Measurements from ENCODE around the gene GALNT9.

DNA sequence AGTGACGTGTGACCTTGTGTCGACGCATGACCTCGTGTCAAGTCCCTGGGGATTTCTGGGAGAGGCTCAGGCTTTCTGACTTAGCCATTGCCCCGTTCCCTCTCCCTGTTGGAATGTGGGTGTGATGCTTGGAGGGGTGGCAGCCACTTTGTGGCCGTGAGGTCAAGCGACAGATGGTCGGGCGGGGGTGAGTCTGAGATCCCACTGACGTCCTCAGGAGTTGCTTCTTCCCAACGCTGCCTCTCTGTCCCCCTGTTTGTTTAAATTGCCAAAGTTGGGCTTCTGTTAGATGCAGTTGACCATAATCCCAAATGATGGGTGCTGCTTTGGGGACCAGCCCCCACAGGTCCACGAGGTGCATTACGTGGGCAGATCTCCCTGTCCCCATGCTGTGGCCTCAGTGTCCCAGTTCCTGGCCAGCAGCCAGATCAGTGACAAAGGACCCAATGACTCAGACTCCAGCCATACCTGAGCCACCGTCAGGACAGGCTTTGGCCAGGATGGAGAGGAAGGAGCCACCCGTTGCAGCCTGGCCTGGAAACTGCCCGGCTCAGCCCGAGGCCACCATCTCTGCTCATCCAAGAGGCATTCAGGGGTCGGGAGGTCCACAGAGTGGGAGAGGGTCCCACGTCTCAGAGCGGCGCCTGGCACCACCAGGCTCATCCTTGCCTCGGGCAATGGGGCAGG, 34.4 kb upstream of the GALNT9 start:
- no peak for TF ChIP-seq POLR2A (IDR thresholded peaks at IDR 0.05; ENCODE audit: low read depth)
- TF ChIP-seq EP300 (IDR thresholded peaks at IDR 0.05): no peak
- TF ChIP-seq, protein P1, sequence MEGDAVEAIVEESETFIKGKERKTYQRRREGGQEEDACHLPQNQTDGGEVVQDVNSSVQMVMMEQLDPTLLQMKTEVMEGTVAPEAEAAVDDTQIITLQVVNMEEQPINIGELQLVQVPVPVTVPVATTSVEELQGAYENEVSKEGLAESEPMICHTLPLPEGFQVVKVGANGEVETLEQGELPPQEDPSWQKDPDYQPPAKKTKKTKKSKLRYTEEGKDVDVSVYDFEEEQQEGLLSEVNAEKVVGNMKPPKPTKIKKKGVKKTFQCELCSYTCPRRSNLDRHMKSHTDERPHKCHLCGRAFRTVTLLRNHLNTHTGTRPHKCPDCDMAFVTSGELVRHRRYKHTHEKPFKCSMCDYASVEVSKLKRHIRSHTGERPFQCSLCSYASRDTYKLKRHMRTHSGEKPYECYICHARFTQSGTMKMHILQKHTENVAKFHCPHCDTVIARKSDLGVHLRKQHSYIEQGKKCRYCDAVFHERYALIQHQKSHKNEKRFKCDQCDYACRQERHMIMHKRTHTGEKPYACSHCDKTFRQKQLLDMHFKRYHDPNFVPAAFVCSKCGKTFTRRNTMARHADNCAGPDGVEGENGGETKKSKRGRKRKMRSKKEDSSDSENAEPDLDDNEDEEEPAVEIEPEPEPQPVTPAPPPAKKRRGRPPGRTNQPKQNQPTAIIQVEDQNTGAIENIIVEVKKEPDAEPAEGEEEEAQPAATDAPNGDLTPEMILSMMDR (IDR thresholded peaks at IDR 0.05): no peak
